NCI-H226 (cell line): Measurements from ENCODE around the gene B3GAT1.
"Not testable (repeated sequence)": the region's sequence is repeated elsewhere in the genome, so short reads cannot be mapped to it uniquely, and the experiment has no call there.

Experiments
- DNase-seq: peaks from one replicate; pipeline ENCODE4 v3.0.0-alpha.2; 2015

The B3GAT1 gene

DNA sequence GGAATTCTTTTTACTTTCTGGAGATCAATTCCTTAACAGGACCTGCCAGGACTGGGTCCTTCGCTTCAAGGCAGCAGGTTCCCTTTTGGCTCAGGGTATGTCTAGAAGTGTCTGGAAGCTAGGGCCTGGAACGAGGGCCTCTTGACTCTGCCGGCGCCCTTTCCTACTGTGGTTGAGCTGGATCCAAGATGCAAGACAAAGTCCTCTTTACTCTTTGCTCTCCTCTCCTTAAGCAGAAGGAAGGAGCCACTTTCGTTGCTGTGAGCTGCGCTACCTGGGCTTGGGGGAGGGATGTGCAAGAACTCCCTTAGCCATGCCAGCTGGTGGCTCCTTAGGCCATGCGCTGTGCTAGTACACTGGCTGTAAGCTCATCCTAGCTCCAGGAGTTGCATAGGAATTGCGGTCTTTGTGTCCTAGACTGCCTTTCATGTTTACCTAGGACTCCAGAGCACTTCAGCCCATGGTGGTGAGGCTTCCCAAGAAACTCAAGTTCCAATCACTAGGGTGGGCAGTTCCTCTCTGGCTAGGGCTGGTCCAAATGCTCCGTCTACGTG lies 62.2 kb downstream of the B3GAT1 start:
- DNase-seq: no peak

DNA sequence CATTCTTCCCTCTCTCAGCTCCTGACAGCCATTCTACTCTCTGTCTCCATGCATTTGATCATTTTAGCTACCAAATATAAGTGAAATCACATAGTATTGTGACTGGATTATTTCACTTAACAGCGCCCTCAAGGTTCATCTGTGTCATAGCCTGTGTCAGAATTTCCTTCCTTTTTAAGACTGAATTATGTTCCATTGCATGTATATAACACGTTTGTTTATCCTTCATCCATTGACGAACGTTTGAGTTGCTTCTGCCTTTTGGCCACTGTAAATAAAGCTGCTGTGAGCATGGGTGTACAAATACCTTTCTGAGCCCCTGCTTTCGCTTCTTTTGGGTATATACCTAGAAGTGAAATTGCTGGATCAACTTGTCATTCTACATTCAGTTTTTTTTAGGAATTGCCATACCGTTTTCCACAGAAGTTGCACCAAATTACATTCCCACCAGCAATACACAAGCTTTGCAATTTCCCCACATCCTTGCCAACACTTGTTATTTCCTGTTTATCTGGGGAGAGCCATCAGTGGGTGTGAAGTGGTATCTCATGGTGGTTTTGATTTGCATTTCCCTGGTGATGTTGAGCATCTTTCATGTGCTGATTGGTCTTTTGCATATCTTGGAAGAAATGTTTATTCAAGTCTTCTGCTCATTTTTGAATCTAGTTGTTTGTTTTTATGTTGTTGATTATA lies 62.8 kb downstream of the B3GAT1 start:
- no peak for DNase-seq

DNA sequence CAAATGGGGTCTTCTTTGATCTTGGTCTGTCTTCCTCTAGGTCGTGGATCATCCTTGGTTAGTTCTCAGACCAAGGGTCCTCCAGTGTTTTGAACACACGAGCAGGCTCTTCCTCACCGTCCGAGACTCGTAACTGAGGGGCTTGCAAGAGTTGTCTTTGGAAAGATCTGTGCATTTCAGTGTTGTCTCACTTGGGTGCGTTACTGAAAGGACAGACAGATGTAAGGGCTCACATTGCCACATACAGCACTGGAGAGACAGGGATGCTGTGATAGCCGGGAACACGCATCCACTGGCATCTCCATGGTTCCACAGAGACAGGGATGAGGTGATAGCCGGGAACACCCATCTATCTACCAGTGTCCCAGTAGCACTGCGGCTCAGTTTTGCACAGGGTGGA lies 64.6 kb downstream of the B3GAT1 start:
- DNase-seq: no peak

DNA sequence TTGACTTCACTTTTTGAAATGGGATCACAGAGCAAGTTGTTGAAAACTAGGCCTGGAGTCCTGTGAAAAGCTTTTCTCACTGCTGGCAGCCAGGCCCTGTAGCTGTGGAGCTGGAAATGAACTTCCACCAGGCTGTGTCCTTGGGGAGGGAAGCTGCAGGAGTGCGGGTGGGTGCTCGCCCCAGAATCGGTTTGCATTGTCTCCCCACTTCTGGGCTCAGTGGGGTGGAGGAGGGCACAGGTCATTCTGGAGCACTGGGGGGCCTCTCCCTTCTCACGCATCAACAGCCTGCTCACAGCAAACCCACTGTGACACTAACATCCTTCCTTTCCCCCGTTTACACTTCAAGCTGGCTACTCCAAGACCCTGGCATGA lies 65.1 kb downstream of the B3GAT1 start:
- no peak for DNase-seq

DNA sequence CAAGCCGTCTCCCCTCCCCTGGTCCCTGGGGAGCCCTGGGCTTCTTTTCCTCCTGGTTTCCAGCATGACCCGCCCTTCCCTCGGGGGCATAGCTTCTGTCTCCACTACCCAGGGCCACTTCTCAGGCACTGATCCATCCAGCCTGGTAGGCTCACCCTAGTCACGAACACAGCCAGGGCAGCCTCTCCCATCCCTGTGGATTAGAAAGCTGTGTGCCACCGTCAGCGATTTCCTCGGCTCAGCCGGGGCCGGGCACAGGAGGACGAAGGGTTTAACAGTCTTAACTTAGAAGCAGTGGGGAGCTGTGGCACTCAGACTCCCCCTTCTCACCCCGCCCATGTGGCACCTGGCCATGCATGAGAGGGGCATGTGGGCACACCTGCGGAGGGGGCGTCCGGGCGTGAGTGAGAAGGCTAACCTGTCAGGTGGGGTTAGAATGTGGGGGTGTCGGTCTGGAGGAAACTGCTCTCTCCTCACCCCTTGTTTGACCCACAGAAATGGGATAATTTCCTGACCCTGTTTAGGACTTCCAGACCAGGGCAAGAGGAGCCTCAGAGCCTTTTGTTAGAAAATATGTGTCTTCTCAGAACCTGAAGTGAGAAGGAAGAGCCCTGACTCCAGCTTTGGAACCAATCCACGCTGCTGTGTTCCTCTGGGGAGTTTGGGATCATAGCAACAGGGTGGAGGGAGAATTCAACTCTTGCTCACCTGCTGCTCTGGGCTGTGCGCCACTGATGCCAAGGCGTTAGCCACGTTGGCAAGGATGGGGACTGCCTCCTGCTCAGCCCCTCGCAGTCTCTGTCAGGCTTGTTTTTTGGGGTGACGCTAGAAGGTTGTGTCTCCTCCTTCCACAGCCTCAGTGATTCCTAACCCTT lies 65.7 kb downstream of the B3GAT1 start:
- no peak for DNase-seq

DNA sequence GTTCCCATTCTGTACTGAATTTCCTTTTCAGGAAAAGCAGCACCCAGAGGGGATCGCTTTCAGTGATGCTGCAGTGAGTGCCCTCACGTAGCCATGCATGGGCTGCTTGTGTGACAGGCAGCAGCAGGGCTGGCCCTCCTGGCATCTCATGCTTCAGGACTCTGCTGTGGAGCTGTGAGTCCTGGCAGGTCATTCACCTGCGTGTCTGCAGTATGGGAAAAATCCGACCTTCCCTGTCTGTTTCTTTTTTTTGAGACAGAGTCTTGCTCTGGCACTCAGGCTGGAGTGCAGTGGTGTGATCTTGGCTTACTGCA lies 66.8 kb downstream of the B3GAT1 start:
- DNase-seq: no peak

DNA sequence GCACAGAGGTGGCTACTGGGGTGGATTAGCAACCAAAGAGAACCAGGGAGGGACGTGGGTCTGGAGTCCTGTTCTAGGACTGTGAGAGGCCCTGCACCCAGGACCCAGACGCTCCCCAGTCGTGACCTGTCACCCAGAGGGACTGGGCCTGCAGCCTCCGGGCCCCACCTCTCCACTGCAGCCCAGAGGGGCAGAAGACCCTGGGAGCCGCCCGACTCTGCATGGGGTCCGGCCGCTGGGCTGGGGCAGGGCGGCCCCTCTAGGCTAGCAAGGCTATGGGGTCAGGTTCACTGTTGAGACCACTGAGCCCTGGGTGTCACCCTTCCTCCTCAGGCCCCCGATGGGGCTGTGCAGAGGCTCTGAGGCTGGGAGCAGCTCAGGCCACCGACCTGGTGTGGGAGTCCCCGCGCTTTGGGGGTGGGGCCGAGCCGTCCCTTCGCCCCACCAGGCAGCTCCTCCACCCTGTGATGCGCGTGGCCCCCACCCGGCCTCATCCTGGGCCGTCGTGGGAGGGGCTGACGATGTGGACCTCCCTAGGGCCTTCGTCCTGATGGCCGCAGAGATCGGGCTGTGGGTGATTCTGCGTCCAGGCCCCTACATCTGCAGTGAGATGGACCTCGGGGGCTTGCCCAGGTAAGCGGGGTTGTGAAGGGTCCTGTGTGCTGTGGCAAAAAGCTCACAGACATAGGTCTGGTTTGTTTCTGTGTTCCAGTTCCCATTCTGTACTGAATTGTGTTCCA lies 67.4 kb downstream of the B3GAT1 start:
- not testable (repeated sequence) for DNase-seq

DNA sequence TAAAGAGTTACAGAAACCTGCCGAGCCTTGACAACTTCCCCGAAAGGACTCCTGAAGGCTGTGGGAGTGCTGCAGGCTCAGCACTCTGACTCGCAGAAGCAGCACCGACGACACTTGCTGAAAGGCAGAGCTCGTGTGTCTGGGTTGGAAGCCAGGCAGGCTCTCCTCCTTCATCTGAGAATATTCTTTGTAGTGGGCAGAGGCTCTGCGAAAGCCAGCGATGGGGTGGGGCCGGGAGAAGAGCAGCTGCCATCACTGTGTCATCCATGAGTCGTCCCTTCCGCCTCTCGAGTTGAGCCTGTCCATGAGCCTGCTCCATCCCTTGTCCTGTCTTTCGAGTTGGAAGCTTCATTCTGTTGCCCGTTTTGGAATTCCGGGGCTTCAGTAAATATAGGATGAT lies 68.4 kb downstream of the B3GAT1 start:
- DNase-seq: no peak

DNA sequence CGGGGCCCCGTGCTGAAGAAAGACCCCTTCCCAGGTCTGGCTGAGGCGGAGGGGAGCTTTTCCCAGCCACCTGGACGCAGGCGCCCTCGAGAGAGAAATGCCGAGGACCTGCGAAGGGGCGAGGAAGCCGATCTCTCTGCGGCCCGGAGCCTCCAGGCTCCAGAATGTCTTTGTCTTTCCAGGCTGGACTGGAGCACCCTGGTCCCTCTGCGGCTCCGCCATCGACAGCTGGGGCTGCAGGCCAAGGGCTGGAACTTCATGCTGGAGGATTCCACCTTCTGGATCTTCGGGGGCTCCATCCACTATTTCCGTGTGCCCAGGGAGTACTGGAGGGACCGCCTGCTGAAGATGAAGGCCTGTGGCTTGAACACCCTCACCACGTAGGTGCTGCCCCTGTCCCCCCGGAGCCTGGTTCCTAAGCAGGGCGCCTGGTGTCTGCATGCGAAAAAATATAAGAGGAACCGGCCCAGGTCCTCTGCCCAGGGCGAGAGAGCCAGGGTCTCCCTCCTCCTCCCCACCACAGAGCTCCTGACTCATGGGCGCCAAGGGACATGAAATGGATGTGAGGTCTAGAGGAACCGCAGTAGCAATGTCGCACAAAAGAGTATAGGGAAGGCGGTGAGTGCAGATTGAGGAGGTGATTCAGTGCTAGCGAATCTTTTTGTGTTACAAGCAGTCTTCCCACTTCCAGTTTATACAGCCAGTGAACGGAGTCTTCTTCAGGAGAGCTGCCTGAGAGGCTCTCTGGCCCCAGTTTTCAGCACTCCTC lies 69.3 kb downstream of the B3GAT1 start:
- no peak for DNase-seq

DNA sequence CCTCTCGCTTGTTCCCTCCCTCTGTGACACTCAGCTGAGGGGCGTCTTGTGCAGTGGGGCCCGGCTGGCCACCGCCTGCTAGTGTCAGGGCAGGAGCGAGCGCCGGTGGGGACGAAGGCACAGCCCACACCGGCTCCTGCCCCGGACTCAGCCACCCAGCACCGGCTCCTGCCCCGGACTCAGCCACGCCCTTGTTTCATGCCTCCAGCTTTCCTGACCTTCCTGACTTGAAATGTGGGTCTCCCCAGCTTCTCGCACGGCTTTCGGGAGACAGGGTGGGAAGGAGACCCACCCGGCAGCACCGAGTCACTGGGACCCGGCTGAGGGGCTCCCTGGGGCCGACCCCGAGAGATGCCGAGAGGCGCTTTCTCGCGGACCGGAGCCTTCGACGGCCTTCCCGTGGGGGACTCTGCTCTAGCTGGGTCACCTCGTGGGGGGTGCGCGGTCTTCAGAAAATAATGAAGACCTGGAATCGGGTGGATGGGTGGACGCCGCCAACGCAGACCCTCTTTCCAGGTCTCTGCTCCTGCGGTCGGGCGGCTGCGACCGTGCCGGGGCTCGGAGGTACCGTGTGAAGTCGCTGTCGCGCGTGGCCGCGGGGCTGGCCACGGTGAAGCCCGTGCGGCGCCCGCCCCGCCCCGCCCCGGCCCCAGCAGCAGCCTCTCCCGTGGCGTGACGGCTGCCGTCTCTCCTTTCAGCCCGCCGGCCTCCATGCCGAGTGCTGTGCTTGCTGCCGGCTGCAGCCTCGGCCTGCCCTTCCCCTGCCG lies 70.1 kb downstream of the B3GAT1 start:
- DNase-seq: no peak

DNA sequence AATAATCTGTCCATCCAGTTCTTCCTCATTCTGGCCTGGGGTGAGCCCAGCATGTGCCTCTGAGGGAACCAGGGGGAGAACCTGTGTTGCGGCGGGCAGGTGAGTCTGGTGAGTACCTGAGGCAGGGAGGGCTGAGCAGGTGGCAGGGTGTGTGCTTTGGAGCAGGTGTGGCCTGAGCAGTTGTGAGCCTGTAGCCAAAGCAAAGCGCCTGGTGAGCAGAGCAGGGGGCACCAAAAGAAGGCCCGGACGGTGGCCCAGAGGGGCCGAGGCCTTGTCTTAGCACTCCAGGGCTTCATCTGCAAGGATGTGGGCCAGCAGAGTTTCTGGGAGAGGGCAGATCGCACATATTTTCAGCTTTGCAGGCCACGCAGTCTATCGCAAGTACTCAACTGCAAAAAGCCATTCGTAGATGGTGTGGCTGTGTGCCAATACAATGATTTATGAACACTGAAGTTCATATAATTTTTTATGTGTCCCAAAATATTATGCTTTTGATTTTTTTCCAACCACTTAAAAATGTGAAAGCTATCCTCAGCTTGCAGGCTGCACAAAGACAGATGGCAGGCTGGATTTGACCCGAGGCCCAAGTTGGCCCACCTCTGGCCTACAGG lies 71.6 kb downstream of the B3GAT1 start:
- DNase-seq: no peak

DNA sequence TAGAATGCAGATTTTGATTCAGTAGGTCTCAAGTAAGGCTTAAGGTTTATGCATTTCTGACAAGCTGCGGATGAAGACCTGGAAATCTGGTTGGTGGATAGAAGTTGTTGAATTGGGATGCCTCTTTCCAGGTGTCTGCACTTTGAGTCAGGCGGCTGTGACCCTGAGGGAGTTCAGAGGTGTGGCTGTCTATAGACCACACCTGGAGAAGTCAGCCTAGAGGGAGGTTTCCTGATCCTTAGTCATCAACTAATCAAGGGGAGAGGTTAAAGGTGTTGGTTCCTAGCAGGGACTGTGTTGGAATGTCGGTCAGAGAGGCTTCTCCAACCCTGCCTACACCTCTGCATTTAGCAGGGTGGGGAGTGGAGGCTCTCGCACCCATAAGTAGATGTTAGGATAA lies 72.3 kb downstream of the B3GAT1 start:
- DNase-seq: no peak

DNA sequence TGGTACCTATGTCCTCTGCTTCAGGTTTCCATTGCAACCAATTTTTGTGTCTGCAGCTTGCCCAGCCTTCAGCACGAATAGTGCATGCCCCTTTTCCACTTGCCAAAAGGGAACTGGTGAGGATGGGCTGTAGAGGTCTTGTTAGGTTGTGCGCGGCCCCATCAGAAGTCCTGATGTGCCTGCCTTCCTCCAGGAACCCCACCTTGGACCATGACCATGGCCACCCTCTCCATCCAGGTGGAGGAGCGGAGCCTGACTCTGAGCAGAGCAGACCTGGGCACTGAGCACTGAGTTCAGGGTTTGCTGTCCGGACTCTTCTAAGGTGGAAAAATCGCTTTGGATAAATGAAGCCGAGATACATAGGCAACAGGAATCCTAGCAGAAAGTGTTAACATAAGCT lies 73.4 kb downstream of the B3GAT1 start:
- DNase-seq: no peak

DNA sequence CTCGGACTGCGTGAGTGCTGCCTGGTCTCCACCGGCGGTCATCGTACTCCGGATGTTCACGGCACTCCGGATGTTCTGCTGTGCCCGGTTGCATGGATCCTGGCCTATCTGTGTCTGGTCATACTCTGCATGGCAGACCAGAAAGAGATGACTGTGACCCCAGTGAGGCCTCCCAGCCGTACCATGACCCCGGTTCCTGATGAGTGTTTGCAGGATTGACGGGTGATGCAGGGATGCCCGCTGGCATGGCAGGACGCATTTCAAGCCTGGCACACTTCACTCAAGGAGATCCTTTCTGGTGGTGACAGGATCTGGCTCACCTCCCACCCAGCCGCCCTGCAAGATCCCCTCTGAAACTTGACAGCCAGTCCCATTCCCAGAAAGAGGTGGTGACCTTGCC lies 74.0 kb downstream of the B3GAT1 start:
- DNase-seq: no peak

DNA sequence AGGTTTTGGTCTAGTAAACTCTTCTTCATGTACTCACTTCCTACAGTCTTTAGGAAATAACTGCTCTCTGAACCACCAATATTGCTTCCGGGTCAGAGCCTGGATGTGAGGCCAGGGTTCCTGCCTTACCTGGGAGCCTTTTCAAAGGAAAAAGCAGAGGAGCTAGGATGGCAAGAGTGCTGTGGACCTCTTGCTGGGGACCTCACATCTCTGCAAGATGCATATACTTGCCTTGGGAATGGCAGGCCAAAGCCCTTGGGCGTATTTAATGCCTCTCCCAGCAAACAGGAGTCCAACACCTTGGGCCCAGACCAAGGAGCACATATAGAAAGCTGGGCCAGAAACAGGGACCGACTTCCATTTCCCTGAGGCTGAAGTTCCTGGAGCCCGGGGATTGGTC lies 75.0 kb downstream of the B3GAT1 start:
- no peak for DNase-seq

DNA sequence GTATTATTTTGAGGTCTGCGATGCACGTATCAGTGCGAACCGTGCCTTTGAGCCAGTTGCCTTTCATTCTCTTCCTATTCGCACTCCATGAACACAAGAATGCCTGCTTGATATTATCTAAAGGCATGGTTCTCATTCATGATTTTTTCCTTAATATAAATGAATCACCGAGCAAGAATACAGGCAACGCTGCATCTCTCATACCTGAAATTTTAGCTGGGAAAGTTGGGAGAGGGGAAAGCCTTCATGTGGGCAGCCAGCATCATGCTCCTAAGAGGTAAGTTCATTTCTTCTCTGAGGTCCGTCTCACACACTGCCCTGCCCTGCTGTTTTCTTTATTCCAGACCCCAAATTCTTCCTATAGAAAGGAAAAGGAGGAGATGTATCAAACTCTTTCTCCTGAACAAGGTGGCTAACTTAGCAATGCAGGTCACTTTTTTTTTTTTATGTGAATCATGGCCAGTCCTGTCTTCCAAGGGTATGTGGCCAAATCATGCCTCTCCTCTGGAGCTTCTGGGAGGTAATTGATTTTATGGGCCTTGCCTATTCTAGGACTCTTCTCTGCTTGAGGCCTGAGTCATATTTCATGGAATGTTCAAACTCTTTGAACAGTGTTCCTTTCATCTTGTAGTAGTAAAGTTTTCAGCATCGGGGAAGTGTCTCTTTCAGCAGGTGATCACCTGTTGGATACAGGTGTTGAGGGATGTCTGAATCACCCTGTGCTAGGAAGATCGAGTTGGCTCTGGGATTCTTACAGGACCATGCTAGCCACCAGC lies 77.1 kb downstream of the B3GAT1 start:
- DNase-seq: no peak

DNA sequence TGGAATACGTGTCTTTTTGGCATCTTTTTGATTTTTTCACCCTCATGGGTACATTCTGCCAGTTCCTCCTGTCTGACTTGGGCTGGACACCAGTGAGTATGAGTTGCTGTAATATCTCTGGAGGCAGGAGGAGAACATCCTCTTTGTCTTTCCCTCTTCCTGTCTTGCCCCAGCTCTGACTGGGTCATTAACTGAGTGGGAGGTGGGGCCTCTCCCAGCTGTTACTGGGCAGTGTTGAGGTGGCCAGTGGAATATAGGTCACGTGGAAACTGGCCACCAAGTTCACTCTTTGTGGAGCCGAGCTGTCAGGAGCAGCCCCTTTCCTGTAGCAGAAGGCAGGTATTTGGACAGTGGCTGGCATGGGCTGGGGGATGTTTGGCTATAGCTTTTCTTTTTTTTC lies 78.1 kb downstream of the B3GAT1 start:
- DNase-seq: no peak

DNA sequence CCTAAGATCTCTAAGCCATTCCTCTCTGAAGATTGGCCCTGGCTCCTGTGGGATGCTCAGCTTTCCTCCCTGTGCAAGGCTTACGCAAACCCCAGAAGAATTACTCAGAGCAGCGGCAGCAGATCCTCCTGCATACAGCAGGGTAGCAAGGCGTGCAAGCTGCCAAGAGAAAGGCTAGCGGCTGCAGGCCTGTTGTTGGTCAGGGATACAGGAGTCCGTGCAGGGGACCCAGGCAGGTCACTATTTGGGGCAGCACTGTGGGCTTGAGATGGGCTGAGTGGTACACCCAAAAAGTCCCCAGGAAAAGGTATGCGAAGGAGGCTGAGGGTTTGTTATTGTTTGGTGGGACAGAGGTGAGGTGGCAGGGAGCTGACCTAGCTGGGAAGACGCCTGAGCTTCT lies 78.7 kb downstream of the B3GAT1 start:
- no peak for DNase-seq

DNA sequence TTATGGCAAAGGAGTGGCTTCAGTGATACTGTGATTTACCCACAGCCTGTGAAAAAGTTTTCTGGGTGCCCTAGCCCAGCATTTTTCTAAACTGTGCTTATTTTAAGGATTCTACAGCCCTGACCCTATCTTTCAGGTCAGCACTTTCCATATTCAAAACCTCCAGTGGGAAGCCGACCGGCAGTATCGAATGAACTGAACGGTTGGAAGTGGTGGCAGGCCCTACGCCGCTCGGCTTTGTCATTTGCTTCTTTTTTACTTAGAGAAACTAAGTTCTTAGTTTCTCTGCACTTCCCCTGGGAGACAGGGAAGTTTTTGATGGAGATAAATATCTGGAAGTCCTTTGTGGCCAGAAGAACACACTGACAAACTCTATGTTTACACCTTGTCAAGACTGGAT lies 79.3 kb downstream of the B3GAT1 start:
- no peak for DNase-seq

DNA sequence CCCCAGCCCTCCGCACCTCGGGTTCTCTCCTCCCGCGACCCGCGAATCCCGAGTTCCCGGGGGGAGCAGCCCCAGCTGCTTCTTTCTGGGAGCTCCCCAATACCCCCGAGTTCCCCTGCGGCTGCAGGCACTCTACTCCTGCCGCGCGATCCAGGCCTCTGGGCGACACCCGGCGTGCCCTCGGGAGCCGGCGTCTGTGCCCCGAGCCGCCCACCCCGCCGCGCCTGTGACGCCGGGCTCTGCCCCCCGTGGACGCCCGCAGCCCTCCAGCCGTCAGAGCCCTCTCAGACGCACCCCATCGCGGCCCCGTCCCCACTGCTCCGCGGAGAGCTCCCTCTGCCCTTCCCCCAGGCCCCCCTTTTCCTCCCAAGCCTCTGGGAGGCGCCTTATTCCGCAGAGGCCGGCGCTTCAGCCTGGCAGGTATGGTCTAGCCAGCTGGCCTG lies 79.8 kb downstream of the B3GAT1 start:
- no peak for DNase-seq
